SK-N-SH treated with all-trans-retinoic acid at 6 μM for 48 hours (cell line): ENCODE data around the gene GNG13.

ENCODE experiments used
- ATAC-seq: fragments of 200-7000 bp; cut with Tn5 transposase; 3 replicates; pipeline ENCODE4 v1.9.1; 2020; ENCODE audit warnings: mild to moderate bottlenecking, moderate library complexity
- ARNTL ChIP-seq: fragments of 450-650 bp; formaldehyde crosslinking; IDR thresholded peaks from 2 replicates; pipeline ENCODE4 v1.5.0; 2020; ENCODE audit warnings: low read depth, mild to moderate bottlenecking, moderate library complexity, borderline replicate concordance
- BACH2 ChIP-seq: fragments of 250-450 bp; sonication (Bioruptor Pico); IDR thresholded peaks from 2 replicates; pipeline ENCODE4 v1.9.0; 2021; ENCODE audit warnings: mild to moderate bottlenecking, borderline replicate concordance
- CSDC2 ChIP-seq: fragments of 250-450 bp; sonication (Bioruptor Pico); IDR thresholded peaks from 2 replicates; pipeline ENCODE4 v1.5.0; 2020; ENCODE audit warnings: mild to moderate bottlenecking, moderate library complexity
- ESRRG ChIP-seq: fragments of 250-450 bp; sonication (Bioruptor Pico); IDR thresholded peaks from 2 replicates; pipeline ENCODE4 v1.6.1; 2021; ENCODE audit warnings: mild to moderate bottlenecking
- GLIS3 ChIP-seq: fragments of 250-450 bp; sonication (Bioruptor Pico); IDR thresholded peaks from 2 replicates; pipeline ENCODE4 v1.5.0; 2020; ENCODE audit warnings: mild to moderate bottlenecking, moderate library complexity
- ISL1 ChIP-seq: fragments of 250-450 bp; sonication (Bioruptor Pico); IDR thresholded peaks from 2 replicates; pipeline ENCODE4 v2.1.2; 2022; ENCODE audit warnings: mild to moderate bottlenecking, moderate library complexity
- RARB ChIP-seq: fragments of 250-450 bp; sonication (Bioruptor Pico); IDR thresholded peaks from 2 replicates; pipeline ENCODE4 v1.8.0; 2021; ENCODE audit warnings: mild to moderate bottlenecking, moderate library complexity
- SNAI2 ChIP-seq: fragments of 250-450 bp; sonication (Bioruptor Pico); IDR thresholded peaks from 2 replicates; pipeline ENCODE4 v1.5.0; 2020; ENCODE audit warnings: mild to moderate bottlenecking, moderate library complexity
- TCF4 ChIP-seq: fragments of 250-450 bp; sonication (Bioruptor Pico); IDR thresholded peaks from 2 replicates; pipeline ENCODE4 v1.8.0; 2021; ENCODE audit warnings: mild to moderate bottlenecking, moderate library complexity, borderline replicate concordance
- ZC3H10 ChIP-seq: fragments of 250-450 bp; sonication (Bioruptor Pico); IDR thresholded peaks from 2 replicates; pipeline ENCODE4 v1.5.1; 2021; ENCODE audit warnings: mild to moderate bottlenecking, moderate library complexity
- ZFP3 ChIP-seq: fragments of 250-450 bp; sonication (Bioruptor Pico); IDR thresholded peaks from 2 replicates; pipeline ENCODE4 v1.5.0; 2020; ENCODE audit warnings: mild to moderate bottlenecking, moderate library complexity
- ZFP30 ChIP-seq: fragments of 450-650 bp; formaldehyde crosslinking; IDR thresholded peaks from 2 replicates; pipeline ENCODE4 v1.5.0; 2022; ENCODE audit warnings: mild to moderate bottlenecking, moderate library complexity
- ZNF565 ChIP-seq: fragments of 450-650 bp; formaldehyde crosslinking; conservative IDR thresholded peaks from 2 replicates; pipeline ENCODE4 v1.5.0; 2020; ENCODE audit warnings: low read depth, mild to moderate bottlenecking, moderate library complexity
- ZNF70 ChIP-seq: fragments of 450-650 bp; formaldehyde crosslinking; IDR thresholded peaks from 2 replicates; pipeline ENCODE4 v1.5.0; 2020; ENCODE audit warnings: mild to moderate bottlenecking, moderate library complexity
- ZNF8 ChIP-seq: fragments of 450-650 bp; formaldehyde crosslinking; IDR thresholded peaks from 2 replicates; pipeline ENCODE4 v1.5.0; 2020; ENCODE audit warnings: mild to moderate bottlenecking, moderate library complexity
- TF ChIP-seq, protein P1 (sequence below): fragments of 250-450 bp; sonication (Bioruptor Pico); IDR thresholded peaks from 2 replicates; pipeline ENCODE4 v1.5.0; 2020; ENCODE audit warnings: mild to moderate bottlenecking, moderate library complexity
- TF ChIP-seq, protein P2 (sequence below): fragments of 250-450 bp; sonication (Bioruptor Pico); IDR thresholded peaks from 2 replicates; pipeline ENCODE4 v1.8.0; 2020; ENCODE audit warnings: mild to moderate bottlenecking, moderate library complexity, borderline replicate concordance
- TF ChIP-seq, protein P3 (sequence below): fragments of 250-450 bp; sonication (Bioruptor Pico); IDR thresholded peaks from 2 replicates; pipeline ENCODE4 v1.5.1; 2021; ENCODE audit warnings: mild to moderate bottlenecking, moderate library complexity
- TF ChIP-seq, protein P4 (sequence below): fragments of 250-450 bp; sonication (Bioruptor Pico); IDR thresholded peaks from 2 replicates; pipeline ENCODE4 v1.5.1; 2020; ENCODE audit warnings: low read depth, mild to moderate bottlenecking, moderate library complexity

Gene GNG13

DNA sequence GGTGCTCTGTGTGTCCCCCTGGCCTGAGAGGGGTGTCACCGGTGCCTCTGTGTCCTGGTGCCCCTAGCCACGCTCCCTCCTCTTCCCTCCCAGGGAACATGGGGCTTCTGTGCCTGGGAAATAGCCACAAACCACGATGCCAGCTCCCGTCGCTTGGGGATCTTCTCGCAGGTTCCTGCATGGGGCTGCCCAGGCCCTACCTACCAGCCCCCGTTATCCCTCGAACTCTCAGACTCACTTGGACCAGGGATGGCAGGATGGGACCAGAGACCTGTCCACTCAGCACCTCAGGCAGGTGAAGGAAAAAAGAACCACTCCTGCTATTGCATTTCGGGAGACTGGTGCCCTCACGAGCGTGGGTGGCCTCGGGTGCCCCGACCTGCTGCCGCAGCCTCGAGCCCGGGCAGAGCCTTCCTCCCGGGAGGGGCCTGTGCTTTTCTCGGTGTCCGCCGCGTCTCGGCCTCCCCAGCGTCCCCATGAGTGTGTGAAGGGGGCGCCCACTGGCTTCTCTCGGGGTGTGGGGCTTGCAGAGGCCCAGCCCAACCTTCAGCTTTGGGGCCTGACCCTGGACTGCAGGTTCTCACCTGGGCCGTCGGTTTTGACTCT lies 41.0 kb upstream of the GNG13 start:
- no peak for ATAC-seq
- TF ChIP-seq ZFP3 (CRISPR knock-in tag), result no peak
- no peak for TF ChIP-seq ZC3H10
- no peak for TF ChIP-seq TCF4 (CRISPR knock-in tag)
- TF ChIP-seq BACH2, result no peak
- TF ChIP-seq GLIS3 (CRISPR knock-in tag), result no peak
- TF ChIP-seq CSDC2 (CRISPR knock-in tag), result no peak
- no peak for TF ChIP-seq ZFP30 (CRISPR knock-in tag)
- no peak for TF ChIP-seq RARB (CRISPR knock-in tag)
- no peak for TF ChIP-seq ZNF70
- no peak for TF ChIP-seq ESRRG (CRISPR knock-in tag)
- TF ChIP-seq, protein P1, sequence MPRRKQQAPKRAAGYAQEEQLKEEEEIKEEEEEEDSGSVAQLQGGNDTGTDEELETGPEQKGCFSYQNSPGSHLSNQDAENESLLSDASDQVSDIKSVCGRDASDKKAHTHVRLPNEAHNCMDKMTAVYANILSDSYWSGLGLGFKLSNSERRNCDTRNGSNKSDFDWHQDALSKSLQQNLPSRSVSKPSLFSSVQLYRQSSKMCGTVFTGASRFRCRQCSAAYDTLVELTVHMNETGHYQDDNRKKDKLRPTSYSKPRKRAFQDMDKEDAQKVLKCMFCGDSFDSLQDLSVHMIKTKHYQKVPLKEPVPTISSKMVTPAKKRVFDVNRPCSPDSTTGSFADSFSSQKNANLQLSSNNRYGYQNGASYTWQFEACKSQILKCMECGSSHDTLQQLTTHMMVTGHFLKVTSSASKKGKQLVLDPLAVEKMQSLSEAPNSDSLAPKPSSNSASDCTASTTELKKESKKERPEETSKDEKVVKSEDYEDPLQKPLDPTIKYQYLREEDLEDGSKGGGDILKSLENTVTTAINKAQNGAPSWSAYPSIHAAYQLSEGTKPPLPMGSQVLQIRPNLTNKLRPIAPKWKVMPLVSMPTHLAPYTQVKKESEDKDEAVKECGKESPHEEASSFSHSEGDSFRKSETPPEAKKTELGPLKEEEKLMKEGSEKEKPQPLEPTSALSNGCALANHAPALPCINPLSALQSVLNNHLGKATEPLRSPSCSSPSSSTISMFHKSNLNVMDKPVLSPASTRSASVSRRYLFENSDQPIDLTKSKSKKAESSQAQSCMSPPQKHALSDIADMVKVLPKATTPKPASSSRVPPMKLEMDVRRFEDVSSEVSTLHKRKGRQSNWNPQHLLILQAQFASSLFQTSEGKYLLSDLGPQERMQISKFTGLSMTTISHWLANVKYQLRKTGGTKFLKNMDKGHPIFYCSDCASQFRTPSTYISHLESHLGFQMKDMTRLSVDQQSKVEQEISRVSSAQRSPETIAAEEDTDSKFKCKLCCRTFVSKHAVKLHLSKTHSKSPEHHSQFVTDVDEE (CRISPR knock-in tag), result no peak
- no peak for TF ChIP-seq ZNF565
- TF ChIP-seq, protein P2, sequence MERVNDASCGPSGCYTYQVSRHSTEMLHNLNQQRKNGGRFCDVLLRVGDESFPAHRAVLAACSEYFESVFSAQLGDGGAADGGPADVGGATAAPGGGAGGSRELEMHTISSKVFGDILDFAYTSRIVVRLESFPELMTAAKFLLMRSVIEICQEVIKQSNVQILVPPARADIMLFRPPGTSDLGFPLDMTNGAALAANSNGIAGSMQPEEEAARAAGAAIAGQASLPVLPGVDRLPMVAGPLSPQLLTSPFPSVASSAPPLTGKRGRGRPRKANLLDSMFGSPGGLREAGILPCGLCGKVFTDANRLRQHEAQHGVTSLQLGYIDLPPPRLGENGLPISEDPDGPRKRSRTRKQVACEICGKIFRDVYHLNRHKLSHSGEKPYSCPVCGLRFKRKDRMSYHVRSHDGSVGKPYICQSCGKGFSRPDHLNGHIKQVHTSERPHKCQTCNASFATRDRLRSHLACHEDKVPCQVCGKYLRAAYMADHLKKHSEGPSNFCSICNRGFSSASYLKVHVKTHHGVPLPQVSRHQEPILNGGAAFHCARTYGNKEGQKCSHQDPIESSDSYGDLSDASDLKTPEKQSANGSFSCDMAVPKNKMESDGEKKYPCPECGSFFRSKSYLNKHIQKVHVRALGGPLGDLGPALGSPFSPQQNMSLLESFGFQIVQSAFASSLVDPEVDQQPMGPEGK (CRISPR knock-in tag), result no peak
- TF ChIP-seq, protein P3, sequence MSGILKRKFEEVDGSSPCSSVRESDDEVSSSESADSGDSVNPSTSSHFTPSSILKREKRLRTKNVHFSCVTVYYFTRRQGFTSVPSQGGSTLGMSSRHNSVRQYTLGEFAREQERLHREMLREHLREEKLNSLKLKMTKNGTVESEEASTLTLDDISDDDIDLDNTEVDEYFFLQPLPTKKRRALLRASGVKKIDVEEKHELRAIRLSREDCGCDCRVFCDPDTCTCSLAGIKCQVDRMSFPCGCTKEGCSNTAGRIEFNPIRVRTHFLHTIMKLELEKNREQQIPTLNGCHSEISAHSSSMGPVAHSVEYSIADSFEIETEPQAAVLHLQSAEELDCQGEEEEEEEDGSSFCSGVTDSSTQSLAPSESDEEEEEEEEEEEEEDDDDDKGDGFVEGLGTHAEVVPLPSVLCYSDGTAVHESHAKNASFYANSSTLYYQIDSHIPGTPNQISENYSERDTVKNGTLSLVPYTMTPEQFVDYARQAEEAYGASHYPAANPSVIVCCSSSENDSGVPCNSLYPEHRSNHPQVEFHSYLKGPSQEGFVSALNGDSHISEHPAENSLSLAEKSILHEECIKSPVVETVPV, result no peak
- TF ChIP-seq ZNF8 (CRISPR knock-in tag), result no peak
- TF ChIP-seq ARNTL (CRISPR knock-in tag), result no peak
- TF ChIP-seq, protein P4, sequence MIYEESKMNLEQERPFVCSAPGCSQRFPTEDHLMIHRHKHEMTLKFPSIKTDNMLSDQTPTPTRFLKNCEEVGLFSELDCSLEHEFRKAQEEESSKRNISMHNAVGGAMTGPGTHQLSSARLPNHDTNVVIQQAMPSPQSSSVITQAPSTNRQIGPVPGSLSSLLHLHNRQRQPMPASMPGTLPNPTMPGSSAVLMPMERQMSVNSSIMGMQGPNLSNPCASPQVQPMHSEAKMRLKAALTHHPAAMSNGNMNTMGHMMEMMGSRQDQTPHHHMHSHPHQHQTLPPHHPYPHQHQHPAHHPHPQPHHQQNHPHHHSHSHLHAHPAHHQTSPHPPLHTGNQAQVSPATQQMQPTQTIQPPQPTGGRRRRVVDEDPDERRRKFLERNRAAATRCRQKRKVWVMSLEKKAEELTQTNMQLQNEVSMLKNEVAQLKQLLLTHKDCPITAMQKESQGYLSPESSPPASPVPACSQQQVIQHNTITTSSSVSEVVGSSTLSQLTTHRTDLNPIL, result no peak
- no peak for TF ChIP-seq ISL1 (CRISPR knock-in tag)

DNA sequence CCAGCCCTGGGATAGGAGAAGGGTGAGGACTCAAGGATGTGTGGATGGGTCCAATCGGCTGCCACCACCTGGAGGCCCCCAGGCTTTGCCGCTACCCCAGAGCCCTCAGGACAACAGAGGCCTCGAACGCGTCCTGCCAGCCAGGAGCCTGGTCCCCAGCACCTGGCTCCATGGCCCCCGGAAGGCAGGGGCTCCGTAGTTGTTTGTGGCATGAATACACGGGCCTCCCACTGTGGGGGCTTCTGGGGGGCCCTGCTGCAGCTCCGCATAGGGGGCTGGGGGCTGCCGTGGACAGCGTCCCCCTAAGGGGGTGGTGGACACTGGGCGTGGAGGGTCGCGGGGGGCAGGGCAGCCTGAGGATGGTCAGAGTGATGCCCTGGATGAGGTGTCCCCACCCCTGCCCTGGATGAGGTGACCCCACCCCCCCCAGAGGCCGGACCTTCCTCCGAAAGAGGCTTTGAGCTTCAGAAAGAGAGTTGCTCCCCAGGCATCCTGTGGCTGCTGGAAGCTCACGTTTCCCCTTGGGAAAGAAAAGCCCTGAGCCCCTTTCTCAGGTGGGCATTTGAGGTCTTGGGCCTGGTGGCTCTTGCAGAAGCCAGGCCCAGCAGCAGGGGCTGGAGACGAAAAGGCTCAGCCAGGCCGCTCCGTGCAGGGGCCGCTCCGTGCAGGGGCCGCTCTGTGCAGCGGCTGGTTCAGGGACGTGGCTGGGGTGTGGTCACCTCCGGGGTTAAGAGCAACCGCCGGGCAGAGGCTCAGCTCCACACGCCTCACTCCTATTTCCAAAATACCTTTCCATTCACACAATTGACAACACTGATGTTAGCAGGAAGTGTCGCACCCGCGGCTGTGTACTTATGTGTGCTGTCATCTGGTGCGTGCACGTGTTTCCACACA lies 40.3 kb upstream of the GNG13 start:
- ATAC-seq, result no peak
- TF ChIP-seq ZNF8 (CRISPR knock-in tag), result no peak
- TF ChIP-seq TCF4 (CRISPR knock-in tag), result no peak
- no peak for TF ChIP-seq ARNTL (CRISPR knock-in tag)
- no peak for TF ChIP-seq BACH2
- TF ChIP-seq, protein P3, result no peak
- TF ChIP-seq SNAI2 (CRISPR knock-in tag), result no peak
- TF ChIP-seq RARB (CRISPR knock-in tag), result no peak
- TF ChIP-seq, protein P1 (CRISPR knock-in tag), result no peak
- no peak for TF ChIP-seq ZNF70
